IMR-90 (cell line): ENCODE results near the gene CDH12. TPM values are rescaled to one million over a fixed set of nuclear protein-coding genes. Genes with fewer than 3 reads are reported as not detected.

Source experiments
- ATAC-seq: fragments of 200-7000 bp; cut with Tn5 transposase; 2 replicates; pipeline ENCODE4 v1.9.1; 2020; ENCODE audit warnings: low read depth, mild to moderate bottlenecking, moderate library complexity
- BruUV-seq: library from RNA; stranded (reverse); fragments of 400-500 nt; replicated peaks from 2 replicates; lab custom pipeline; 2021; lab: Mats Ljungman, UMichigan
- CTCF ChIA-PET: fragments of 300-600 bp; formaldehyde crosslinking; extraction: SDS; loops from one replicate; lab custom pipeline; 2021; ENCODE audit warnings: antibody characterized with exemption; lab: Yijun Ruan, JAX
- POLR2A ChIA-PET: fragments of 300-600 bp; sonication (Branson Sonifier 250); formaldehyde crosslinking; loops from one replicate; lab custom pipeline; 2022; ENCODE audit warnings: antibody characterized with exemption; ENCODE audit not compliant: unreplicated experiment; lab: Charles Lee
- DNase-seq: peaks from one replicate; pipeline ENCODE4 v3.0.0; 2013
- H2AFZ ChIP-seq: replicated peaks from 2 replicates; pipeline ENCODE3; 2013; ENCODE audit warnings: low read length, mild to moderate bottlenecking; ENCODE audit not compliant: poor library complexity
- H2AK5ac ChIP-seq: 2 replicates; pipeline ENCODE4 v1.6.1; 2013; ENCODE audit warnings: low read depth, low read length, inconsistent platforms
- H2AK9ac ChIP-seq: replicated peaks from 2 replicates; pipeline ENCODE3; 2013; ENCODE audit warnings: mild to moderate bottlenecking, low read depth, low read length, moderate library complexity; ENCODE audit not compliant: poor library complexity
- H2BK120ac ChIP-seq: 2 replicates; pipeline ENCODE4 v1.6.1; 2013; ENCODE audit warnings: low read depth, low read length, inconsistent platforms
- H2BK15ac ChIP-seq: 3 replicates; pipeline ENCODE4 v1.6.1; 2013; ENCODE audit warnings: low read depth, low read length, inconsistent platforms
- H2BK20ac ChIP-seq: 2 replicates; pipeline ENCODE4 v1.6.1; 2013; ENCODE audit warnings: low read depth, mild to moderate bottlenecking, inconsistent platforms, low read length, moderate library complexity
- H2BK5ac ChIP-seq: 2 replicates; pipeline ENCODE4 v1.6.1; 2013; ENCODE audit warnings: mild to moderate bottlenecking, low read depth, low read length, inconsistent platforms; ENCODE audit not compliant: poor library complexity, severe bottlenecking
- H3K14ac ChIP-seq: replicated peaks from 2 replicates; pipeline ENCODE4 v1.6.1; 2013; ENCODE audit warnings: low read depth, low read length, inconsistent platforms
- H3K18ac ChIP-seq: 2 replicates; pipeline ENCODE4 v1.6.1; 2013; ENCODE audit warnings: low read depth, low read length, control low read depth
- H3K23ac ChIP-seq: 2 replicates; pipeline ENCODE4 v1.6.1; 2013; ENCODE audit warnings: low read depth, low read length, inconsistent platforms
- H3K27ac ChIP-seq: 2 replicates; pipeline ENCODE4 v1.5.1; 2013; ENCODE audit warnings: mild to moderate bottlenecking, control low read depth, low read length; ENCODE audit not compliant: insufficient read depth
- H3K27me3 ChIP-seq: 2 replicates; pipeline ENCODE4 v1.6.1; 2013; ENCODE audit warnings: low read length; ENCODE audit not compliant: control insufficient read depth, insufficient read depth
- H3K36me3 ChIP-seq: 2 replicates; pipeline ENCODE4 v1.6.1; 2013; ENCODE audit warnings: low read length, mixed read lengths; ENCODE audit not compliant: control insufficient read depth, insufficient read depth
- H3K4ac ChIP-seq: 2 replicates; pipeline ENCODE4 v1.6.1; 2013; ENCODE audit warnings: low read depth, low read length, inconsistent platforms
- H3K4me1 ChIP-seq: 2 replicates; pipeline ENCODE4 v1.6.1; 2013; ENCODE audit warnings: low read length, mixed read lengths; ENCODE audit not compliant: control insufficient read depth, insufficient read depth
- H3K4me2 ChIP-seq: 2 replicates; pipeline ENCODE4 v1.6.1; 2013; ENCODE audit warnings: low read depth, mild to moderate bottlenecking, control low read depth, low read length, moderate library complexity
- H3K4me3 ChIP-seq: 2 replicates; pipeline ENCODE4 v1.5.1; 2013; ENCODE audit warnings: low read depth, mild to moderate bottlenecking, control low read depth, low read length, moderate library complexity; ENCODE audit not compliant: insufficient read depth
- H3K56ac ChIP-seq: 2 replicates; pipeline ENCODE4 v1.6.1; 2013; ENCODE audit warnings: low read length, inconsistent platforms; ENCODE audit not compliant: insufficient read depth; ENCODE audit errors: extremely low read depth
- H3K79me1 ChIP-seq, 2 experiments: 2 replicates each; pipeline ENCODE4 v1.6.1; 2013; ENCODE audit warnings: low read length in 2 of 2, inconsistent platforms in 1 of 2, low read depth in 1 of 2
- H3K9ac ChIP-seq: 2 replicates; pipeline ENCODE4 v1.6.1; 2013; ENCODE audit warnings: low read depth, low read length, control low read depth
- H3K9me1 ChIP-seq: 2 replicates; pipeline ENCODE4 v1.6.1; 2013; ENCODE audit warnings: low read length, inconsistent platforms; ENCODE audit not compliant: insufficient read depth
- H3K9me3 ChIP-seq: 2 replicates; pipeline ENCODE4 v1.6.1; 2013; ENCODE audit warnings: low read length; ENCODE audit not compliant: control insufficient read depth, insufficient read depth
- H4K20me1 ChIP-seq: 2 replicates; pipeline ENCODE4 v1.6.1; 2013; ENCODE audit warnings: low read length, inconsistent platforms; ENCODE audit not compliant: insufficient read depth
- H4K5ac ChIP-seq: 2 replicates; pipeline ENCODE4 v1.6.1; 2013; ENCODE audit warnings: mild to moderate bottlenecking, low read depth, low read length, control low read depth
- H4K8ac ChIP-seq, 2 experiments: 2 replicates each; pipeline ENCODE4 v1.6.1; 2013; ENCODE audit warnings: low read depth in 2 of 2, low read length in 2 of 2, control low read depth in 1 of 2, inconsistent platforms in 1 of 2
- H4K91ac ChIP-seq: 2 replicates; pipeline ENCODE4 v1.6.1; 2013; ENCODE audit warnings: low read depth, low read length, inconsistent platforms; ENCODE audit not compliant: insufficient read depth
- CEBPB ChIP-seq: IDR thresholded peaks from 2 replicates; pipeline ENCODE4 v1.6.1; 2012; ENCODE audit warnings: low read depth, low read length, improper control_type of control experiment
- FOS ChIP-seq: fragments of 150-350 bp; IDR thresholded peaks from 2 replicates; pipeline ENCODE4 v1.6.1; 2016; ENCODE audit warnings: low read depth, low read length
- MAFK ChIP-seq: IDR thresholded peaks from 2 replicates; pipeline ENCODE4 v1.6.1; 2012; ENCODE audit warnings: low read depth, low read length, improper control_type of control experiment
- MAZ ChIP-seq: IDR thresholded peaks from 2 replicates; pipeline ENCODE4 v1.6.1; 2012; ENCODE audit warnings: low read depth, mild to moderate bottlenecking, low read length, improper control_type of control experiment, moderate library complexity, borderline replicate concordance
- POLR2A ChIP-seq: IDR thresholded peaks from 2 replicates; pipeline ENCODE4 v1.6.1; 2012; ENCODE audit warnings: mild to moderate bottlenecking, low read depth, low read length
- RAD21 ChIP-seq: IDR thresholded peaks from 2 replicates; pipeline ENCODE4 v1.6.1; 2012; ENCODE audit warnings: low read length, improper control_type of control experiment
- RCOR1 ChIP-seq: IDR thresholded peaks from 2 replicates; pipeline ENCODE4 v1.6.1; 2012; ENCODE audit warnings: mild to moderate bottlenecking, low read length, improper control_type of control experiment; ENCODE audit not compliant: insufficient replicate concordance
- RFX5 ChIP-seq: IDR thresholded peaks from 2 replicates; pipeline ENCODE4 v1.8.0; 2012; ENCODE audit warnings: low read depth, mild to moderate bottlenecking, low read length, moderate library complexity
- SMC3 ChIP-seq: fragments of 150-350 bp; IDR thresholded peaks from 2 replicates; pipeline ENCODE4 v1.6.1; 2016; ENCODE audit warnings: low read depth, mild to moderate bottlenecking, antibody characterized with exemption, low read length, moderate library complexity
- USF2 ChIP-seq: fragments of 150-350 bp; IDR thresholded peaks from 2 replicates; pipeline ENCODE4 v1.6.1; 2017; ENCODE audit warnings: mild to moderate bottlenecking, antibody characterized with exemption, low read length, low read depth
- WGBS, 2 experiments: methylation state at CpG; one replicate each; pipeline versions ENCODE4 v1.1.5 to v1.1.7; 2013; ENCODE audit warnings: missing lambda C conversion rate in 2 of 2; ENCODE audit not compliant: insufficient read length in 1 of 2; ENCODE audit errors: extremely low coverage in 2 of 2; 5-methylcytosine and 5-hydroxymethylcytosine counted together
- dilution Hi-C: fragments of 300-500 bp; cut with HindIII; formaldehyde crosslinking; loops from one replicate; pipeline ENCODE4 v1.14.3; 2018; ENCODE audit warnings: low sequenced_read_pairs; ENCODE audit not compliant: unreplicated experiment
- in situ Hi-C: fragments of 300-500 bp; cut with MboI; formaldehyde crosslinking; loops from 3 replicates; pipeline ENCODE4 v1.14.3; 2019; ENCODE audit warnings: low sequenced_read_pairs, inconsistent platforms, mixed read lengths
- intact Hi-C: fragments of 100-400 bp; cut with micrococcal nuclease; formaldehyde crosslinking; loops from 2 replicates; pipeline ENCODE4 v1.10.0; 2022
- polyA plus RNA-seq, 3 experiments: library from polyadenylated mRNA; depleted of rRNA; stranded (reverse); fragments of >200 nt; gene quantifications; 2 replicates each; pipeline ENCODE4 v1.2.3, GENCODE V29; 2012; ENCODE audit warnings: low replicate concordance in 1 of 3
- total RNA-seq: library from RNA; depleted of rRNA; stranded (reverse); fragments of >200 nt; gene quantifications from 2 replicates; pipeline ENCODE4 v1.2.3, GENCODE V29; 2012
- TF ChIP-seq, protein P1 (sequence below): fragments of 150-350 bp; IDR thresholded peaks from 2 replicates; pipeline ENCODE4 v1.6.1; 2016; ENCODE audit warnings: low read depth, mild to moderate bottlenecking, low read length, moderate library complexity, borderline replicate concordance

CDH12 gene
- total and polyA plus RNA-seq, 2 of the 4 experiments (the other 2 are of a cell fraction) = not detected

- Histone ChIP-seq H2AK5ac (no peak overlapping the region), H3K9me1 (no peaks in the 10 kb centered on the region), H2AFZ (no peak overlapping the region), H3K4ac (no peak overlapping the region), H4K5ac (no peak overlapping the region), H4K8ac (no peak overlapping the region), H3K79me1 (no peaks in the 10 kb centered on the region), H3K56ac (no peak overlapping the region), H3K14ac (no peak overlapping the region), H2BK120ac (no peak overlapping the region), H4K20me1 (no peaks in the 10 kb centered on the region), H3K4me3 (no peak overlapping the region), H3K36me3 (no peaks in the 10 kb centered on the region), H2AK9ac (no peak overlapping the region), H3K9ac (no peak overlapping the region), H2BK5ac (no peak overlapping the region), H2BK15ac (no peak overlapping the region), H4K91ac (no peak overlapping the region), H3K27me3 (no peaks in the 10 kb centered on the region), H3K18ac (no peak overlapping the region), H3K23ac (no peak overlapping the region), H2BK20ac (no peak overlapping the region), H3K4me1 (no peaks in the 10 kb centered on the region), H3K4me2 (no peak overlapping the region), H3K9me3 (no peaks in the 10 kb centered on the region), H3K27ac (no peak overlapping the region)
- no peak for DNase-seq
- TF ChIP-seq, protein P1, sequence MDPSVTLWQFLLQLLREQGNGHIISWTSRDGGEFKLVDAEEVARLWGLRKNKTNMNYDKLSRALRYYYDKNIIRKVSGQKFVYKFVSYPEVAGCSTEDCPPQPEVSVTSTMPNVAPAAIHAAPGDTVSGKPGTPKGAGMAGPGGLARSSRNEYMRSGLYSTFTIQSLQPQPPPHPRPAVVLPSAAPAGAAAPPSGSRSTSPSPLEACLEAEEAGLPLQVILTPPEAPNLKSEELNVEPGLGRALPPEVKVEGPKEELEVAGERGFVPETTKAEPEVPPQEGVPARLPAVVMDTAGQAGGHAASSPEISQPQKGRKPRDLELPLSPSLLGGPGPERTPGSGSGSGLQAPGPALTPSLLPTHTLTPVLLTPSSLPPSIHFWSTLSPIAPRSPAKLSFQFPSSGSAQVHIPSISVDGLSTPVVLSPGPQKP = no peak
- no peak for TF ChIP-seq SMC3
- no peak for TF ChIP-seq CEBPB
- TF ChIP-seq POLR2A = no peak
- TF ChIP-seq RAD21 = no peak
- no peak for TF ChIP-seq MAZ
- no peak for TF ChIP-seq MAFK
- no peak for TF ChIP-seq USF2
- TF ChIP-seq FOS = no peak
- no peak for TF ChIP-seq RCOR1
- no peak for TF ChIP-seq RFX5
- ChIA-PET POLR2A (no interaction called here), CTCF (interaction anchor here (0.9 kb wide), 1 partner anchor 10 kb away, joined by 3 read pairs; no protein-coding TSS in a partner anchor)
- in situ Hi-C loops = no loop called here
- intact Hi-C loops = no loop called here
- no peak for ATAC-seq
- no TSS peak for BruUV-seq
- WGBS, 2 experiments = no CpG with 5 or more reads among the region's 1 CpG
- dilution Hi-C loops = no loop called here
Observed at GRCh38 chr5:21889581-21889980, 963.6 kb downstream of the CDH12 start.
